HG02870 (cell line): ENCODE measurements around the gene DTNB.
"Not testable (repeated sequence)": the region's sequence is repeated elsewhere in the genome, so short reads cannot be mapped to it uniquely, and the experiment has no call there.

Experiments used
- ATAC-seq: cut with Tn5 transposase; IDR thresholded peaks from one replicate; pipeline ENCODE4 v1.9.1; 2021; ENCODE audit warnings: mild to moderate bottlenecking, moderate library complexity; ENCODE audit not compliant: unreplicated experiment

Gene DTNB

GRCh38 chr2:25549571-25549970 lies 123.8 kb downstream of the DTNB start:
- ATAC-seq, result not testable (repeated sequence)

- no peak for ATAC-seq
These were observed 124.8 kb downstream of the DTNB start for GRCh38 chr2:25548601-25549000.

DNA sequence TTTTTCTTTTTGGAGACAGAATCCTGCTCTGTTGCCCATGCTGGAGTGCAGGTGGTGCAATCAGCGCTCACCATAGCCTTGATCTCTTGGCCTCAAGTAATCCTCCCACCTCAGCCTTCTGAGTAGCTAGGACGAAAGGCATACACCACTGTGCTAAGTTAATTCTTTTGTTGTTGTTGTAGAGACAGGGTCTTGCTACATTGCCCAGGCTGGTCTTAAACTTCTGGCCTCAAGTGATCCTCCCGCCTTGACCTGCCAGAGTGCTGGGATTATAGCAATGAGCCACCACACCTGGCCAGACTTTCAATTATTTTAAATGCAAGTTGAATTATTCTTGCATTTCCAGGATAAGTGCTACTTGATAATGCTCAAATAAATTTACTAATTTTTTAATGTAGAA lies 126.5 kb downstream of the DTNB start:
- ATAC-seq, result no peak

DNA sequence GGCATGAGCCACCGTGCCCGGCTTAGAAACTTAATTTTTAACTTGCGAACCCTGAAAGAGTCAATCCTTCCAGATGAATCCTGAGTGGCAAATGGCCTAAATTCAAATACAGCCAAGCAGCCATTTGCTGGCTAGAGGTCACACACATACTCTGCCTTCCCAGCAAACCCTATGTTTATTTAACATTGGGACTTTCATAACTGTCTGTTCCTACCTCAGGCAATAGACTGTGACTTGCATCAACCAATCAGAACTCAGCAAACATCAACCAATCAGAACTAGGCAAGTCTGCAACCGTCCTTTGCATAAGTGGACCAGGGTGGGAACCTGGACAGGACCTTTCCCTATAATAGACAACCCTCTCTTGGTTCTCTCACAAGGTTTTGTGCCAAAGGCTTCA lies 127.5 kb downstream of the DTNB start:
- ATAC-seq, result no peak

DNA sequence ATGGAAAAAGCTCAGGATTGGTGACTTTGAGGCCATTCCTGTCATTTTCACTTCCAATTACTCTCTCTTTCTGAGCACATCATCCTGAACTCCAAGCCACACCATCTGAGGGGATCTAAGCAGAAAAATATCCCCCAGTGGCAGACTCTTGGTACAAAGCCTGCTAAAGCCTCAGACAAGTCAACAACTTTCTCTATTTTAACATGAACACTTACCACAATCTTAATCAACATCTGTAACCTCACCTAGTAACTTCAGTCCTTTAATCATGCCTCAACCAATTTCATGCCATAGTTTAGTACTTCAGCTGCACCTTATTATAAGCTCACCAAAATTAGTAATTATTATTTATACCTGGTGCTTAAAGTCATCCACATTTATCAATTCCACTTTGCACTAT lies 128.9 kb downstream of the DTNB start:
- no peak for ATAC-seq

GRCh38 chr2:25543939-25544338 lies 129.4 kb downstream of the DTNB start:
- no peak for ATAC-seq

DNA sequence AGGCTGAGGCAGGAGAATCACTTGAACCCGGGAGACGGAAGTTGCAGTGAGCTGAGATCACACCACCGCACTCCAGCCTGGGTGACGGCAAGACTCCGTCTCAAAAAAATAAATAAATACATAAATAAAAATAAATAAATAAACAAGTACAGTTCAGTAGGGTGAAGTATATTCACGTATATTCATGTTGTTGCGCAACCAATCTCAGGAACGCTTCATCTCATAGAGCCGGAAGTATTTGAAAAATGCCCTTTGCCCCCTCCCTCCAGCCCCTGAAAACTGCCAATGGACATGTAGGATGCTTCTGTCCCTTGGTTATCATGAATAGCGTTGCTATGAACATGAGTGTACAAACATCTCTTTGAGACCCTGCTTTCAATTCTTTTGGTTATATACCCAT lies 132.0 kb downstream of the DTNB start:
- ATAC-seq, result no peak

GRCh38 chr2:25539136-25539535 lies 134.2 kb downstream of the DTNB start:
- ATAC-seq, result no peak

DNA sequence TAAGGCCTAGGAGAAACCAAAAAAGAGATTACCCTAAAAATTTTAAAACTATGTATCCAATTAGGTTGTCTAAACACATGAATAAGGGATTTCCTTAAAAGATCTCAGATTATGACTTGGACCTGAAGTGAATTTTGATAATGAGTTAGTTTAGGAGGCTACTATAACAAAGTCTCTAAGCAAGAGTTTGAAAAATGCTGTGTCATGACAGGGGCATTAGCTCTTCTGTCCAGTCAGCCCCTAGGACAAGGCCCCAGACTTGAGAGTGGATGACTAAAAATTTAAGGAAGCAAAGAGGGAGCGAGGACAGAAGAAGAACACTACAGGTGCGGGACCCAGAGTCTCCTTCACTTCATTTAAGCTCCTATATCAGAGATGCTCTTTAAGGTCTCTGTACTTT lies 135.9 kb downstream of the DTNB start:
- ATAC-seq, result no peak

DNA sequence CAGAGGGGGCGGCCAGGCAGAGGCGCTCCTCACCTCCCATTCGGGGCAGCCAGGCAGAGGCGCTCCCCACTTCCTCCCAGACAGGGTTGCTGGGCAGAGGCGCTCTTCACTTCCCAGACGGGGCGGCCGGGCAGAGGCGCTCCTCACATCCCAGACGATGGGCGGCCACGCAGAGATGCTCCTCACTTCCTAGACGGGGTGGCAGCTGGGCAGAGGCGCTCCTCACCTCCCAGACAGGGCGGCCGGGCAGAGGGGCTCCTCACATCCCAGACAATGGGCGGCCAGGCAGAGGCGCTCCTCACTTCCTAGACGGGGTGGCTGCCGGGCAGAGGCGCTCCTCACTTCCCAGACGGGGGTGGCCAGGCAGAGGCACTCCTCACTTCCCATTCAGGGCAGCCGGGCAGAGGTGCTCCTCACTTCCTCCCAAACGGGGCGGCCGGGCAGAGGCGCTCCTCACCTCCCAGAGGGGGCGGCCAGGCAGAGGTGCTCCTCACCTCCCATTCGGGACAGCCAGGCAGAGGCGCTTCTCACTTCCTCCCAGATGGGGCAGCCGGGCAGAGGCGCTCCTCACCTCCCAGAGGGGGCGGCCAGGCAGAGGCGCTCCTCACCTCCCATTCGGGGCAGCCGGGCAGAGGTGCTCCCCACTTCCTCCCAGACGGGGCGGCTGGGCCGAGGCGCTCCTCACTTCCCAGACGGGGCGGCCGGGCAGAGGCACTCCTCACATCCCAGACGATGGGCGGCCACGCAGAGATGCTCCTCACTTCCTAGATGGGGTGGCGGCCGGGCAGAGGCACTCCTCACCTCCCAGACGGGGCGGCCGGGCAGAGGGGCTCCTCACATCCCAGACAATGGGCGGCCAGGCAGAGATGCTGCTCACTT lies 137.7 kb downstream of the DTNB start:
- not testable (repeated sequence) for ATAC-seq

DNA sequence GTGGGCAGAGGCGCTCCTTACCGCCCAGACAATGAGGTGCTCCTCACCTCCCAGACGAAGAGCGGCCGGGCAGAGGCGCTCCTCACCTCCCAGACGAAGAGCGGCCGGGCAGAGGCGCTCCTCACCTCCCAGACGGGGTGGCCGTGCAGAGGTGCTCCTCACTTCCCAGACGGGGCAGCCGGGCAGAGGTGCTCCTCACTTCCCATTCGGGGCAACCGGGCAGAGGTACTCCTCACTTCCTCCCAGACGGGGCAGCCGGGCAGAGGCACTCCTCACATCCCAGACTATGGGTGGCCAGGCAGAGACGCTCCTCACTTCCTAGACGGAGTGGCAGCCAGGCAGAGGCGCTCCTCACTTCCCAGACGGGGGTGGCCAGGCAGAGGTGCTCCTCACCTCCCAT lies 138.4 kb downstream of the DTNB start:
- ATAC-seq, result not testable (repeated sequence)

- no peak for ATAC-seq
These were observed 138.9 kb downstream of the DTNB start for GRCh38 chr2:25534455-25534854.

DNA sequence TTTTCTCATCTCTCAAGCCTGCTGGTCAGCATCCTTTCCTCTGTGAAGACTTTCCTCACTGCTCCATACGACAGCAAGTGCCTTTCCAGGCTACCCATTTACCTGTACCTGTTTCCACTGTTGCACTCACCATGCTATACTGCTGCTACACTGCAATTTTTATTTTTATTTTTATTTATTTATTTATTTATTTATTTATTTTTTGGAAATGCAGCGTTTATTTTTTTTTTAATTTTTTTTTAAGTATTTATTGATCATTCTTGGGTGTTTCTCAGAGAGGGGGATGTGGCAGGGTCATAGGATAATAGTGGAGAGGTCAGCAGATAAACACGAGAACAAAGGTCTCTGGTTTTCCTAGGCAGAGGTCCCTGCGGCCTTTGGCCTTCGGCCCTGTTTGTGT lies 139.6 kb downstream of the DTNB start:
- ATAC-seq, result not testable (repeated sequence)

DNA sequence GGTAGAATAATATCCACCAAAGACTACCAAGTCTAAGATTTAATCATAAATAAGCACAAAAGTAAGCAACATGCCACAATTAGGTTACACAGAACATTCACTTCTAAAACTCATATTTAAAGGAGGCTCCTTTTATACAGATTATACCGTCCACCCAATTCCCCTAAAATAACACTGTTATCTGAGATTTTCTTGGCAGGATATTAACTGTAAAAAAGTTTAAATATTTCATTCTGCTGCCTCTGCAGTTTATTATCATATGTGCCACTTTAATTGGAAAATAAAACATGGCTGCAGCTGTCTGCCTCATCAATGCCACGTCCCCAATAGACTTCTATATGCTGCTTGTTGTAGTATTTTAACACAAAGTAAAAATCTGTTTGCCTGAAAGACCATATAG lies 140.9 kb downstream of the DTNB start:
- no peak for ATAC-seq

- no peak for ATAC-seq
These were observed 144.3 kb downstream of the DTNB start for GRCh38 chr2:25529034-25529433.

DNA sequence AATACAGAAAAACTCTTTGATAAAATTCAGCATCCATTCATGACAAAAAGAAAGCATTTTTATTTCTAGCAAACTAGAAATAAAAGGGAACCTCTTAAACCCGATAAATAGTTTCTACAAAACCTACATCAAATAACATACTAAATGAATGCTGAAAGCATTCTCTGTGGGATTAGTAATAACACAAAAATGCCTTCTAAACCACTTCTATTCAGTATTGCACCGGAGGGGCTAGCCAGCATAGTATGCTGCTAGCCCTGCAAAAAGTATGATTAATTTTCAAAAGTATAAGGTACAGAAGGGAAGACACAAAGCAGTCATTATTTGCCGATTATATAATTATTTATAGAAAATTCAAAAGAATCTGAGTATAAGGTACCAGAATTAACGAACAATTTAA lies 145.2 kb downstream of the DTNB start:
- ATAC-seq, result no peak

- peak; percentile 67 for ATAC-seq
These were observed 148.9 kb downstream of the DTNB start for GRCh38 chr2:25524507-25524906.

DNA sequence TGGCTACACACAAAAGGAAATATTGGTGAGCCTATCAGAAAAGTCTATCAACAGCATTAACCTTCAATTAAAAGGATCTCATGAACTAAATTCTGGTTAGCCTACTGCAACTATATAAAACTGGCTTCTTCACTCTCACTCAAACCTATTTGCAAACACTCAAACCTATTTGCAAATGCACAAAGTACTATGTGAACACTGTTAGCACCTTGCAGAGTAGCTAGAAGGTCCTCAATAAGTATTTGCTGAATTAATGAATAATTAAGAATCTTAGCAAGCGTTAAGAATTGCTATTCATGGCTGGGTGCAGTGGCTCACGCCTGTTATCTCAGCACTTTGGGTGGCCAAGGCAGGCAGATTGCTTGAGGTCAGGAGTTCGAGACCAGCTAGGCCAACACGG lies 150.3 kb downstream of the DTNB start:
- no peak for ATAC-seq

GRCh38 chr2:25521665-25522387 lies 151.6 kb downstream of the DTNB start:
- peak; percentile 58 for ATAC-seq

DNA sequence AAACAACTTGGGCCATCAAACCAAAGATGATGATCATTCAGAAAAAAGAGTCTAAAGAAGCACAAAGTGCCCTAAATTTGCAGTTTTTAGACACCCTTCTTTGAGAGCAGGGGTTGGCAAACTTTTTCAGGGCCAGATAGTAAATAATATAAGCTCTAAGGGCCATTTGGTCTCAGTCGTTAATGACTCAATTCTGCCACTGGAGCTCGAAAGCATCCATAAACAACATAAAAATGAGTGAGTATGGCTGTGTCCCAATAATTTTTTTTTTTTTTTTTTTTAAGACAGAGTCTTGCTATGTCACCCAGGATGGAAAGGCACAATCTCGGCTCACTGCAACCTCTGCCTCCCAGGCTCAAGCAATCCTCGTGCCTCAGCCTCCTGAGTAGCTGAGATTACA lies 152.3 kb downstream of the DTNB start:
- no peak for ATAC-seq

GRCh38 chr2:25517701-25518100 lies 155.7 kb downstream of the DTNB start:
- ATAC-seq, result no peak

GRCh38 chr2:25514043-25514637 lies 159.2 kb downstream of the DTNB start:
- ATAC-seq, result peak; percentile 61
